HG03095 (cell line): ENCODE measurements around the gene DBNDD2.

Experiments used
- ATAC-seq: cut with Tn5 transposase; IDR thresholded peaks from one replicate; pipeline ENCODE4 v1.9.1; 2021; ENCODE audit warnings: moderate library complexity; ENCODE audit not compliant: unreplicated experiment

Gene DBNDD2

GRCh38 chr20:45448270-45448669 lies 40.2 kb downstream of the DBNDD2 start:
- no peak for ATAC-seq

GRCh38 chr20:45449528-45449927 lies 41.4 kb downstream of the DBNDD2 start:
- ATAC-seq: no peak

- no peak for ATAC-seq
Measured at GRCh38 chr20:45450097-45450818, 42.2 kb downstream of the DBNDD2 start.

- ATAC-seq: no peak
Measured at GRCh38 chr20:45452238-45452637, 44.1 kb downstream of the DBNDD2 start.

- ATAC-seq: no peak
Measured at GRCh38 chr20:45452772-45453691, 44.9 kb downstream of the DBNDD2 start.

- no peak for ATAC-seq
Measured at GRCh38 chr20:45456632-45457031, 48.5 kb downstream of the DBNDD2 start.

- ATAC-seq: no peak
Measured at GRCh38 chr20:45459606-45460005, 51.5 kb downstream of the DBNDD2 start.
